DOHH2 (cell line): ENCODE measurements around the gene NPIPA5.
"Not testable (repeated sequence)": the region's sequence is repeated elsewhere in the genome, so short reads cannot be mapped to it uniquely, and the experiment has no call there.

ENCODE experiments used
- EZH2phosphoT487 ChIP-seq: fragments of 200-600 bp; sonication (generic); IDR thresholded peaks from 2 replicates; pipeline ENCODE4 v1.6.1; 2017; ENCODE audit warnings: borderline replicate concordance, mild to moderate bottlenecking, antibody characterized with exemption, low read length, moderate library complexity, mixed read lengths
- TF ChIP-seq, protein P1 (sequence below): fragments of 200-600 bp; sonication (generic); IDR thresholded peaks from one replicate; pipeline ENCODE4 v1.5.1; 2014; ENCODE audit warnings: antibody characterized with exemption, mild to moderate bottlenecking, low read depth, low read length; ENCODE audit not compliant: poor library complexity, severe bottlenecking

DNA sequence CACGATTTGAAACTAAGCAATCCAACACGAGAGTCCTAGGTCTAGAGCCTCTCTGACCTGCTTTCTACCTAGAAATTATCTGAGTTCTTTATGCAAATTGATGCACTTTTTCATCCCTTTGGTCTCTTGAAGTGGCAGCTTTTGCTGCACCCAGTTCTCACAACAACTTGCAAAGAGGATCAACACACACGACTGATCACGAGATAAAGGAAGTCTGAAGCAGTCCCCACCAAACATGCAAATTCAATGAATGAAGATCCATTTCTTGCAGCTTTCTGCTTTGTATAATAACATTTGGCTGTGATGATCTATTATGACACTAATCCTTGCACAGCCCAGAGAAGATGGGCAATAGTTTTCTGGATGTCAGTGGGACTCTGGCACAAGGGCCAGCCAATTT is 53.1 kb downstream of the NPIPA5 start:
- TF ChIP-seq, protein P1, sequence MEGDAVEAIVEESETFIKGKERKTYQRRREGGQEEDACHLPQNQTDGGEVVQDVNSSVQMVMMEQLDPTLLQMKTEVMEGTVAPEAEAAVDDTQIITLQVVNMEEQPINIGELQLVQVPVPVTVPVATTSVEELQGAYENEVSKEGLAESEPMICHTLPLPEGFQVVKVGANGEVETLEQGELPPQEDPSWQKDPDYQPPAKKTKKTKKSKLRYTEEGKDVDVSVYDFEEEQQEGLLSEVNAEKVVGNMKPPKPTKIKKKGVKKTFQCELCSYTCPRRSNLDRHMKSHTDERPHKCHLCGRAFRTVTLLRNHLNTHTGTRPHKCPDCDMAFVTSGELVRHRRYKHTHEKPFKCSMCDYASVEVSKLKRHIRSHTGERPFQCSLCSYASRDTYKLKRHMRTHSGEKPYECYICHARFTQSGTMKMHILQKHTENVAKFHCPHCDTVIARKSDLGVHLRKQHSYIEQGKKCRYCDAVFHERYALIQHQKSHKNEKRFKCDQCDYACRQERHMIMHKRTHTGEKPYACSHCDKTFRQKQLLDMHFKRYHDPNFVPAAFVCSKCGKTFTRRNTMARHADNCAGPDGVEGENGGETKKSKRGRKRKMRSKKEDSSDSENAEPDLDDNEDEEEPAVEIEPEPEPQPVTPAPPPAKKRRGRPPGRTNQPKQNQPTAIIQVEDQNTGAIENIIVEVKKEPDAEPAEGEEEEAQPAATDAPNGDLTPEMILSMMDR = not testable (repeated sequence)
- TF ChIP-seq EZH2phosphoT487 = not testable (repeated sequence)
